GM19238 (cell line): ENCODE results near the gene LYRM1.
"Not testable (repeated sequence)": the region's sequence is repeated elsewhere in the genome, so short reads cannot be mapped to it uniquely, and the experiment has no call there.

Experiments used
- DNase-seq: peaks from one replicate; pipeline ENCODE4 v3.0.0; 2011; ENCODE audit warnings: low spot score; ENCODE audit not compliant: insufficient read length

Gene LYRM1

GRCh38 chr16:20901436-20902112 is 1.0 kb downstream of the LYRM1 start:
- peak; percentile 19 for DNase-seq

- no peak for DNase-seq
These were observed 1.9 kb downstream of the LYRM1 start for GRCh38 chr16:20902426-20902825.

GRCh38 chr16:20903116-20903898 is 2.7 kb downstream of the LYRM1 start:
- no peak for DNase-seq

- DNase-seq: no peak
These were observed 3.4 kb downstream of the LYRM1 start for GRCh38 chr16:20903899-20904506.

GRCh38 chr16:20904507-20905081 is 4.0 kb downstream of the LYRM1 start:
- DNase-seq: peak; percentile 26

- no peak for DNase-seq
These were observed 5.0 kb downstream of the LYRM1 start for GRCh38 chr16:20905576-20905975.

- no peak for DNase-seq
These were observed 6.0 kb downstream of the LYRM1 start for GRCh38 chr16:20906341-20907255.

- DNase-seq: no peak
These were observed 10.3 kb downstream of the LYRM1 start for GRCh38 chr16:20910781-20911321.

- DNase-seq: no peak
These were observed 10.8 kb downstream of the LYRM1 start for GRCh38 chr16:20911361-20911760.

- no peak for DNase-seq
These were observed 15.7 kb downstream of the LYRM1 start for GRCh38 chr16:20916289-20916688.

GRCh38 chr16:20916942-20917341 is 16.4 kb downstream of the LYRM1 start:
- no peak for DNase-seq

GRCh38 chr16:20918486-20919239 is 18.1 kb downstream of the LYRM1 start:
- no peak for DNase-seq

- DNase-seq: no peak
These were observed 19.5 kb downstream of the LYRM1 start for GRCh38 chr16:20920091-20920490.

- DNase-seq: no peak
These were observed 20.2 kb downstream of the LYRM1 start for GRCh38 chr16:20920799-20921198.

GRCh38 chr16:20923876-20924275 is 23.3 kb downstream of the LYRM1 start:
- no peak for DNase-seq

- DNase-seq: no peak
These were observed 25.2 kb downstream of the LYRM1 start for GRCh38 chr16:20925751-20926150.

- DNase-seq: no peak
These were observed 28.3 kb downstream of the LYRM1 start for GRCh38 chr16:20928774-20929411.

- not testable (repeated sequence) for DNase-seq
These were observed 29.2 kb downstream of the LYRM1 start for GRCh38 chr16:20929676-20930364.

- no peak for DNase-seq
These were observed 29.8 kb downstream of the LYRM1 start for GRCh38 chr16:20930365-20930690.
